Measurements from ENCODE around the gene SPINK8.
"Not testable (repeated sequence)": the region's sequence is repeated elsewhere in the genome, so short reads cannot be mapped to it uniquely, and the experiment has no call there.

The SPINK8 gene

GRCh38 chr3:48333346-48334245 lies at the start of gene SPINK8:
SPINK8 (minus strand) TSS chr3:48333661; CDS start chr3:48328341, 5,320 bp downstream.
- DNase-seq: not testable (repeated sequence)

DNA sequence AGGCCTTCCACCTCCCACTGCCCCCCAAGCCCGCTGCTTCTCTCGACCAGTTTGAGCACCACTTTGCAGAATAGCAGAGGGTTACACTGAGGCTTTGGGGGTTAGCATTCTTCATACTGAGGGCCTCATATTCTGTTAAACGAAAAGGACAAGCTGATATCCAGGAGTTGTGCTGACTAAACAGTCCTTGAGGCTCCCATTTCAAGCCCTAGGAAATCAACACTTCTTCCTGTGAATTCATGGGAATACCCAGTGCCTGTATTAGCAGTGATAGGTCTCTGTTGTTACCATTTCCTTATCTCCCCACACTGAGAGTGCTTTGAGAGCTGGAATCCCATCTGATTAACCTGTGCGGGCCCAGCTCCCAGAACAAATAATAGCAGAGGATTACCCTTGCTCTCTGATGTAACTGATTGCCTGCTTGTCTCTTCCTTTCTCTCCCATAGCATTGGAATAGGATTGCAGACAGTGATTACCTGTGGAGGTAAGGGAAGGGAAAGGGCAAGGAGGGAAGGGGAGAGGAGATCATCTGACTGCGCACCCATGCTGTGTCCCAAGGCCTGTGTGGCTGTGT lies 39.5 kb upstream of the SPINK8 start:
- no peak for DNase-seq

DNA sequence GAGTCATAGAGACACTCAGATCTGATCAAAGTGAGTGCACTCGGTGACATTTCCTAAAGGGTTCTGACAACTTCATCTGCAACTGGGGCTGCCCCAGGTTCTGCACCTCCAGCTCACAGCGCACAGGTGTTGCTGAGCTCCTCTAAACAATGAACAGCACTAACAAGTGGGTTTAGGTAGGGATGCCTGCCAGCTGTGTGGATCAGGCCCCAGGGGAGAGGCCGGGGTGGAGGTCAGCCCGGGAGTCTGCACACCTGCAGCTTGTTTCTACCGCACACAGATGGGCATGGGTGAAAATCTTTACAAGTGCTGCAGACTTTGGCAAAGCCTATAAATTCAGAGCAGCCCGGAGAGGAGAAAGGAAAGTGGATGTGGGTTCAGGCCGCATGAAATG lies 38.9 kb upstream of the SPINK8 start:
- no peak for DNase-seq

GRCh38 chr3:48371651-48372376 lies 38.4 kb upstream of the SPINK8 start, which contains the start of gene FBXW12:
FBXW12 (plus strand) TSS chr3:48372219; CDS start chr3:48372768, 549 bp downstream.
- no peak for DNase-seq

GRCh38 chr3:48370333-48370713 lies 36.9 kb upstream of the SPINK8 start:
- no peak for DNase-seq

DNA sequence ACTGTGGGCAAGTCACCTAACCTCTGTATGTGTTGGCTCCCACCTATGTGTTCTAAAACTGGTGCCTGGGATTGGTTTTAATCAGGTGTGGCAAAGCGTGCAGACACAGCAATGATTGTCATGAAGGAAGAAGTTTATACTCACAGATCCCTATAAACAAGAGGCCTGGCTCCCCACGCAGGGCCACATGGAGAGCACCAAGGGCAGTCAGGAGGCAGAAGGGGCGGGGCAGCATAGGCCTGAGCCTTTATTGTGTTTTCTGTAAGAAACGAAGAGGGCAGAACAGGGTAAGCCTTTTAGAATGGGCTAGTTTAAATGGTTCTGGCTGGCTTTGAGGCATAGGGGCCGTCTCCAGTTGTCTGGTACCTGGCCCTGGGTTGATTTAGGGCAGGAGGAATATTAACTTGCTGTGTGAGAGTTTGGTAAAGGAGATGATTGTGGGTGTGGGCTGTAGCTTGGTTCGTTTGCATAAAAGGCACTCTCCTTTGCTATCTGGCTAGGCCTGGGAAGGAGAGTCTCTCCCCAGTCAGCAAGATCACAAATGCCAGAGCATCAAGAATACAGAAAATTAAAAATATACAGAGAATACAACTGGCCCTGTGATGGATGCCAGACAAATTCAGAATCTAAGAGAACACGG lies 36.4 kb upstream of the SPINK8 start:
- DNase-seq: no peak

- DNase-seq: no peak
These were observed 33.7 kb upstream of the SPINK8 start for GRCh38 chr3:48367201-48367600.

- no peak for DNase-seq
These were observed 31.4 kb upstream of the SPINK8 start for GRCh38 chr3:48364840-48365239.

- DNase-seq: no peak
These were observed 28.5 kb upstream of the SPINK8 start for GRCh38 chr3:48361928-48362327.

GRCh38 chr3:48356419-48356818 lies 23.0 kb upstream of the SPINK8 start:
- no peak for DNase-seq

- no peak for DNase-seq
These were observed 20.5 kb upstream of the SPINK8 start for GRCh38 chr3:48353987-48354386.

DNA sequence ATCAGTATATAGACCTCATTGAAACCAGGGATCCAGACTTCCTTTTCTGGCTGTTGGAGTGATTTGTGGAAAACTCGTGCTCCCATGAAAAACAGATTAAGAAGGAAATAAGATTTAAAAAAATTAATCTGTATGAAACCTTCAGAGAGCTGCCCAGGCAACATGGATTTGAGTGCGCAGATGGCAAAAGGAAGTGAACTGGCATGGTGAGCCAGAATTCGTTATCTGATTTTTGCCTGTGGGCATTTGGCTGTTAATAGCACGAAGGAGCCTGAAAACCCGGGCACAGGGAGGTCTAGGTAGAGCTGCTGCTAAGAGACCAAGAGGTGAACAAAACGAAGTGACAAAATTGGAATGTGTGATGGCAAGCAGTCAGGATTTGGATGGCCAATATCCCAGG lies 19.1 kb upstream of the SPINK8 start:
- no peak for DNase-seq

- DNase-seq: no peak
These were observed 14.0 kb upstream of the SPINK8 start for GRCh38 chr3:48347500-48347899.

- DNase-seq: no peak
These were observed 12.6 kb upstream of the SPINK8 start for GRCh38 chr3:48345946-48346572.

GRCh38 chr3:48344867-48345507 lies 11.5 kb upstream of the SPINK8 start:
- DNase-seq: no peak

GRCh38 chr3:48343432-48343831 lies 10.0 kb upstream of the SPINK8 start:
- no peak for DNase-seq

GRCh38 chr3:48338635-48339034 lies 5.2 kb upstream of the SPINK8 start:
- no peak for DNase-seq

- not testable (repeated sequence) for DNase-seq
These were observed 4.1 kb upstream of the SPINK8 start for GRCh38 chr3:48337536-48337935.

- not testable (repeated sequence) for DNase-seq
These were observed 1.8 kb upstream of the SPINK8 start for GRCh38 chr3:48335286-48335685.

DNA sequence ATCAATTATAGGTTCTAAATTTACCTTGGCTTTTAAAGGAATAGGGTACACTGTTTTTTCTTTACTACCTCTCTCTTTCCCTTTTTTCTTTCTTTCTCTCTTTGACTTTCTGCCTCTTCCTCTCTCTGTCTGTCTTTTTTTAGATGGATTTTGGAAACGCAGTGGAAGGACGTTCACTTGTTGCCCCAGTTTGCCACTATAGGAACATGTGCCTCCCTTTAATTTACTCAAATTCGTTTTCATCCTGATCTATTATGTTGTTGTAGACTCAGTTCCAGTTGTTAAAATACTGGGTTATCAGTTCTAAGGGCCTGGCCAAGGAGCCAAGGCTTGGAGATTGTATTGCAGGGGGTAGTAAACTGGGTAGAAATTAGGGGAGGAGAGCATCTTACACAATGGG lies 1.1 kb upstream of the SPINK8 start:
- no peak for DNase-seq

- DNase-seq: not testable (repeated sequence)
These were observed 1.6 kb downstream of the SPINK8 start for GRCh38 chr3:48331706-48332435.
